ENCODE data around the gene ZNF853.
"Not testable (repeated sequence)": the region's sequence is repeated elsewhere in the genome, so short reads cannot be mapped to it uniquely, and the experiment has no call there.

ZNF853 gene

GRCh38 chr7:6652446-6653011 is 37.1 kb downstream of the ZNF853 start:
- no peak for DNase-seq

GRCh38 chr7:6653071-6654003 is 37.9 kb downstream of the ZNF853 start:
- no peak for DNase-seq

GRCh38 chr7:6654113-6654841 is 38.9 kb downstream of the ZNF853 start:
- no peak for DNase-seq

GRCh38 chr7:6654842-6655610 is 39.6 kb downstream of the ZNF853 start:
- DNase-seq: no peak

GRCh38 chr7:6655636-6656385 is 40.4 kb downstream of the ZNF853 start:
- no peak for DNase-seq

- no peak for DNase-seq
Observed at GRCh38 chr7:6656413-6656812, 41.0 kb downstream of the ZNF853 start.

- DNase-seq: no peak
Observed at GRCh38 chr7:6658618-6659345, 43.4 kb downstream of the ZNF853 start.

GRCh38 chr7:6670851-6671250 is 55.4 kb downstream of the ZNF853 start:
- DNase-seq: not testable (repeated sequence)

Data from activated gamma-delta T cell (primary cell).